Measurements from ENCODE around the gene NEURL3.

The NEURL3 gene

GRCh38 chr2:96540136-96540535 lies 35.0 kb upstream of the NEURL3 start:
- no peak for DNase-seq (ENCODE audit: low read depth in 2 of 2, low spot score in 1 of 2)

- DNase-seq (ENCODE audit: low read depth in 2 of 2, low spot score in 1 of 2) = no peak
These were observed 34.2 kb upstream of the NEURL3 start for GRCh38 chr2:96539215-96539920.

GRCh38 chr2:96538487-96539214 lies 33.5 kb upstream of the NEURL3 start:
- DNase-seq (ENCODE audit: low read depth in 2 of 2, low spot score in 1 of 2) = peak; percentile 69 to 78

- peak in 1 of 2 donors; percentile 30 for DNase-seq (ENCODE audit: low read depth in 2 of 2, low spot score in 1 of 2)
These were observed 32.8 kb upstream of the NEURL3 start for GRCh38 chr2:96537734-96538486.

- peak; percentile 73 to 76 for DNase-seq (ENCODE audit: low read depth in 2 of 2, low spot score in 1 of 2)
These were observed 32.0 kb upstream of the NEURL3 start for GRCh38 chr2:96537066-96537733.

GRCh38 chr2:96536445-96537065 lies 31.4 kb upstream of the NEURL3 start, which contains the start of gene ARID5A:
TSS of gene ARID5A (plus strand) at chr2:96536752. CDS start at chr2:96536827, 75 bp downstream.
- peak; percentile 83 to 86 for DNase-seq (ENCODE audit: low read depth in 2 of 2, low spot score in 1 of 2)

- no peak for DNase-seq (ENCODE audit: low read depth in 2 of 2, low spot score in 1 of 2)
These were observed 30.2 kb upstream of the NEURL3 start for GRCh38 chr2:96535331-96535730.

- DNase-seq (ENCODE audit: low read depth in 2 of 2, low spot score in 1 of 2) = no peak
These were observed 29.6 kb upstream of the NEURL3 start for GRCh38 chr2:96534701-96535181.

GRCh38 chr2:96534141-96534540 lies 29.0 kb upstream of the NEURL3 start:
- DNase-seq (ENCODE audit: low read depth in 2 of 2, low spot score in 1 of 2) = no peak

- no peak for DNase-seq (ENCODE audit: low read depth in 2 of 2, low spot score in 1 of 2)
These were observed 28.3 kb upstream of the NEURL3 start for GRCh38 chr2:96533292-96534073.

GRCh38 chr2:96532641-96533291 lies 27.6 kb upstream of the NEURL3 start:
- DNase-seq (ENCODE audit: low read depth in 2 of 2, low spot score in 1 of 2) = no peak

- peak; percentile 70 to 80 for DNase-seq (ENCODE audit: low read depth in 2 of 2, low spot score in 1 of 2)
These were observed 26.8 kb upstream of the NEURL3 start for GRCh38 chr2:96531872-96532505.

GRCh38 chr2:96531366-96531765 lies 26.2 kb upstream of the NEURL3 start:
- no peak for DNase-seq (ENCODE audit: low read depth in 2 of 2, low spot score in 1 of 2)

- DNase-seq (ENCODE audit: low read depth in 2 of 2, low spot score in 1 of 2) = no peak
These were observed 25.6 kb upstream of the NEURL3 start for GRCh38 chr2:96530474-96531357.

- no peak for DNase-seq (ENCODE audit: low read depth in 2 of 2, low spot score in 1 of 2)
These were observed 24.9 kb upstream of the NEURL3 start for GRCh38 chr2:96530144-96530430.

GRCh38 chr2:96529376-96530143 lies 24.4 kb upstream of the NEURL3 start:
- DNase-seq (ENCODE audit: low read depth in 2 of 2, low spot score in 1 of 2) = no peak

GRCh38 chr2:96528700-96529375 lies 23.7 kb upstream of the NEURL3 start:
- DNase-seq (ENCODE audit: low read depth in 2 of 2, low spot score in 1 of 2) = no peak
